CD4-positive, alpha-beta T cell (primary cell): Measurements from ENCODE around the gene DR1. TPM values are rescaled to one million over a fixed set of nuclear protein-coding genes. Genes with fewer than 3 reads are reported as not detected.

Experiments used
- ATAC-seq: fragments of 200-7000 bp; cut with Tn5 transposase; one replicate; pipeline ENCODE4 v1.10.0; 2022; ENCODE audit warnings: mild to moderate bottlenecking; ENCODE audit not compliant: poor library complexity
- CTCF ChIA-PET: fragments of 350-600 bp; sonication (Branson Sonifier 250); formaldehyde crosslinking; loops from one replicate; lab custom pipeline; 2021; ENCODE audit warnings: antibody characterized with exemption, inconsistent platforms; lab: Charles Lee
- POLR2A ChIA-PET: fragments of 350-600 bp; sonication (Branson Sonifier 250); formaldehyde crosslinking; loops from one replicate; lab custom pipeline; 2021; ENCODE audit warnings: antibody characterized with exemption, inconsistent platforms; lab: Charles Lee
- DNase-seq, 14 experiments: peaks; one replicate each; pipeline ENCODE4 v3.0.0-alpha.2; 2013 to 2020; ENCODE audit warnings: mixed read lengths in 2 of 14
- H3K27ac ChIP-seq, 2 donors: one replicate each; pipeline versions ENCODE4 v1.5.1 to v1.7.0; 2013; ENCODE audit warnings: low read length in 2 of 2, low read depth in 1 of 2, mild to moderate bottlenecking in 1 of 2
- H3K27me3 ChIP-seq, 2 experiments: 1 replicate in 1 of 2; 2 replicates in 1 of 2; pipeline versions ENCODE4 v1.6.1 to v1.7.0; 2013; ENCODE audit warnings: low read length in 2 of 2, control low read depth in 1 of 2, mild to moderate bottlenecking in 1 of 2, moderate library complexity in 1 of 2; ENCODE audit not compliant: insufficient read depth in 2 of 2, control insufficient read depth in 1 of 2
- H3K36me3 ChIP-seq: one replicate; pipeline ENCODE4 v1.6.1; 2013; ENCODE audit warnings: low read length, control low read depth; ENCODE audit not compliant: insufficient read depth
- H3K4me1 ChIP-seq: one replicate; pipeline ENCODE4 v1.6.1; 2013; ENCODE audit warnings: low read length, control low read depth; ENCODE audit not compliant: insufficient read depth
- H3K4me3 ChIP-seq: one replicate; pipeline ENCODE4 v1.5.1; 2013; ENCODE audit warnings: mild to moderate bottlenecking, low read length, moderate library complexity
- H3K9me3 ChIP-seq, 2 experiments: 1 replicate in 1 of 2; 2 replicates in 1 of 2; pipeline versions ENCODE4 v1.6.1 to v1.7.0; 2013; ENCODE audit warnings: low read length in 2 of 2, mild to moderate bottlenecking in 2 of 2, control low read depth in 1 of 2, moderate library complexity in 1 of 2; ENCODE audit not compliant: control insufficient read depth in 1 of 2, insufficient read depth in 1 of 2
- H3K27ac Mint-ChIP-seq: one replicate; pipeline ENCODE4 v1.8.0; 2020; ENCODE audit warnings: mixed read lengths
- H3K27me3 Mint-ChIP-seq: one replicate; pipeline ENCODE4 v1.8.0; 2021; ENCODE audit warnings: mixed read lengths
- H3K36me3 Mint-ChIP-seq: one replicate; pipeline ENCODE4 v1.8.0; 2021; ENCODE audit warnings: low read depth, mixed read lengths
- H3K4me1 Mint-ChIP-seq: one replicate; pipeline ENCODE4 v1.8.0; 2021; ENCODE audit warnings: low read depth, mixed read lengths
- H3K4me3 Mint-ChIP-seq: one replicate; pipeline ENCODE4 v1.8.0; 2020; ENCODE audit warnings: mild to moderate bottlenecking, mixed read lengths
- H3K9me3 Mint-ChIP-seq: one replicate; pipeline ENCODE4 v1.8.0; 2020; ENCODE audit warnings: mixed read lengths
- CTCF ChIP-seq: fragments of 200-600 bp; IDR thresholded peaks from one replicate; pipeline ENCODE4 v1.8.0; 2022; ENCODE audit warnings: antibody characterized with exemption, mild to moderate bottlenecking
- intact Hi-C, 2 experiments: fragments of 100-400 bp; cut with DNase I in 1 of 2; cut with micrococcal nuclease in 1 of 2; formaldehyde crosslinking; loops; one replicate each; pipeline versions ENCODE4 v1.15.1 to v1.9.0; 2023 to 2025; cut with DNase I, micrococcal nuclease
- total RNA-seq, 174 experiments: library from RNA in 2 of 174; stranded (reverse) in 2 of 174; gene quantifications; one replicate each; pipeline ENCODE4 v1.2.3 and lab custom pipeline; 2021 to 2026

The DR1 gene
- total RNA-seq, 2 experiments from 2014 or later = 51.4 to 54.4 TPM

DNA sequence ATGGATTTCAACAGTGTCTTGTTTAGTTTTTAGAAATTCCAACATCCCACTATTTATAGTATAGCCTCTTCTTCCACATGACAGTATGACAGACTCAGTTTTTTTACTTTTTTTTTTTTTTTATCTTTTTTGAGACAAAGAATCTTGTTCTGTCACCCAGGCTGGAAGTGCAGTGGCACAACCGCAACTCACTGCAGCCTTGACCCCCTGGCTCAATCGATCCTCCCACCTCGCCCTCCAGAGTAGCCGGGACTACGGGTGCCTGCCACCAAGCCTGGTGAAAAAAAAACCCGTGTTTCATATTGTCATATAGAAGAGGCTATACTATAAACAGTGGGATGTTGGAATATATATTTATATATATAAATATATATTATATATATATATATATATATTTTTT is 1.2 kb upstream of the DR1 start:
- no peaks in the 10 kb centered on the region for H3K9me3 Mint-ChIP-seq
- H3K9me3 ChIP-seq = no peaks in the 10 kb centered on the region
- no peak for TF ChIP-seq CTCF
- H3K36me3 Mint-ChIP-seq = peaks cover 34% of the 10 kb centered on the region
- DNase-seq (no peak), ATAC-seq (no peak)
- no peaks in the 10 kb centered on the region for H3K27me3 Mint-ChIP-seq
- H3K27ac ChIP-seq = no peak overlapping the region
- intact Hi-C loops = loop anchor here (5.0 to 10.0 kb wide), 3 partner anchors 260 to 1070 kb away; partner anchors contain the start of genes ABCD3 (in 1 of the 2) and GCLM (in 1 of the 2)
- peaks cover 11% of the 10 kb centered on the region for H3K4me1 ChIP-seq
- ChIA-PET CTCF (interaction anchor here (2.7 kb wide), 1 partner anchor 40 kb away, joined by 20 read pairs; no protein-coding TSS in a partner anchor), POLR2A (interaction anchor here (1.2 to 2.7 kb wide), 13 partner anchors 8 to 564 kb away, joined by 3 to 30 read pairs (median 11); partner anchors contain the start of genes CCDC18, DNTTIP2, FNBP1L and GCLM)
- H3K4me1 Mint-ChIP-seq = peaks cover 48% of the 10 kb centered on the region
- H3K27me3 ChIP-seq = no peaks in the 10 kb centered on the region
- no peak overlapping the region for H3K4me3 ChIP-seq
- H3K27ac Mint-ChIP-seq = peak overlapping the region; percentile 96
- H3K4me3 Mint-ChIP-seq = peak overlapping the region; percentile 11
- no peaks in the 10 kb centered on the region for H3K36me3 ChIP-seq

DNA sequence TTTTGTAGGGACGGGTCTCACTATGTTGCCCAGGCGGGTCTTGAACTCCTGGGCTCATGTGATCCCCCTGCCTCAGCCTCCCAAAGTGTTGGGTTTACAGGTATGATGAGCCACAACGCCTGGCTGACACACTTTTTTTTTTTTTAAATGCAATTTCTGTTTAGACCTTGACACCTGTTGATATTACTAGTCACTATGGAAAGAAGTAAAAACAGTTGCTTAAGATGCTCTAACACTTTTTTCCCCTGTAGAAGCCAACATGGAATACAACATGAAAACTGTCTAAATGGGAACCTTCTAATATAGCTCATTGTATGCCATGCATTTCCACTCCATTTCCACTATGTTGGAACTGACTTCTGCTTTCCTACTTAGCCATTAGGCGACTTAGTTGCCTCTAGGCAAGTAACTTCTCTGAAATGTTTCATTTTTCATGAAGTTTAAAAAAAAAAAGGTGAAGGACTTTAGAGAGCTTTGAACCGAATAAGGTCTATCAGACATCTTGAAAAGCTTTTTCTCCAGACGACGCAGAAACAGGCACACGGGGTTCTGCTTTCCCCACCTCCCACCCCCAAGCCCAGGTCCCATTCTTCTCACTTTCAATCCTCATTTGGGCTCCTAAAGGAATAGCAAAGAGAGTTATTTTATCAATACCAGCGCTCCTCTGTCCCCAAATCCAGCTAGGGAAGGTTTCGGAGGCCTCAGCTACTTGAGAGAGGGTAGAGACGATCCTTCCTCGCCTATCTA is 648 bp upstream of the DR1 start:
- no peak for DNase-seq
- no peaks in the 10 kb centered on the region for H3K36me3 ChIP-seq
- intact Hi-C loops = loop anchor here (1.0 to 10.0 kb wide), 12 partner anchors 38 to 1887 kb away; partner anchors contain the start of genes ABCD3 (in 1 of the 2), ALG14 (in 1 of the 2), CCDC18 (in 1 of the 2) and FNBP1L (in 1 of the 2)
- H3K4me1 Mint-ChIP-seq = peaks cover 53% of the 10 kb centered on the region
- peak overlapping the region; percentile 90 for H3K4me3 ChIP-seq
- H3K4me3 Mint-ChIP-seq = peak overlapping the region; percentile 99
- no peak for TF ChIP-seq CTCF
- H3K27me3 ChIP-seq = no peaks in the 10 kb centered on the region
- peak overlapping the region; percentile 87 to 94 for H3K27ac ChIP-seq
- peaks cover 11% of the 10 kb centered on the region for H3K4me1 ChIP-seq
- H3K27me3 Mint-ChIP-seq = no peaks in the 10 kb centered on the region
- H3K9me3 ChIP-seq = no peaks in the 10 kb centered on the region
- peak overlapping the region; percentile 96 for H3K27ac Mint-ChIP-seq
- ATAC-seq = peak; percentile 9
- peaks cover 39% of the 10 kb centered on the region for H3K36me3 Mint-ChIP-seq
- H3K9me3 Mint-ChIP-seq = no peaks in the 10 kb centered on the region
- ChIA-PET POLR2A (interaction anchor here (0.7 to 2.7 kb wide), 24 partner anchors 9 to 564 kb away, joined by 3 to 30 read pairs (median 7); partner anchors contain the start of genes CCDC18, DIPK1A, DNTTIP2 and EVI5), CTCF (interaction anchor here (0.6 to 2.7 kb wide), 6 partner anchors 12 to 513 kb away, joined by 3 to 20 read pairs (median 4); partner anchors contain the start of gene RPL5)

- H3K36me3 ChIP-seq = peaks cover 3% of the 10 kb centered on the region
- H3K27ac ChIP-seq = peak overlapping the region; percentile 87 to 94
- intact Hi-C loops = loop anchor here (2.0 to 10.0 kb wide), 11 partner anchors 39 to 1886 kb away; partner anchors contain the start of genes CCDC18 (in 2 of the 2), TMED5 (in 2 of the 2), ABCD3 (in 1 of the 2) and ALG14 (in 1 of the 2)
- Mint-ChIP-seq H3K4me1 (peaks cover 64% of the 10 kb centered on the region), H3K27me3 (no peaks in the 10 kb centered on the region), H3K27ac (peak overlapping the region; percentile 96), H3K9me3 (no peaks in the 10 kb centered on the region), H3K36me3 (peaks cover 42% of the 10 kb centered on the region), H3K4me3 (peak overlapping the region; percentile 99)
- no peaks in the 10 kb centered on the region for H3K27me3 ChIP-seq
- ChIA-PET CTCF (interaction anchor here (1.2 to 2.7 kb wide), 5 partner anchors 10 to 515 kb away, joined by 3 to 20 read pairs (median 5); partner anchors contain the start of gene RPL5), POLR2A (interaction anchor here (0.6 to 2.7 kb wide), 13 partner anchors 10 to 562 kb away, joined by 3 to 30 read pairs (median 10); partner anchors contain the start of genes DIPK1A, DNTTIP2, GCLM and RPL5)
- DNase-seq = peak in 12 of 14 experiments; percentile 10 to 69 (median 22)
- no peaks in the 10 kb centered on the region for H3K9me3 ChIP-seq
- TF ChIP-seq CTCF = no peak
- ATAC-seq = peak; percentile 25
- peaks cover 11% of the 10 kb centered on the region for H3K4me1 ChIP-seq
- H3K4me3 ChIP-seq = peak overlapping the region; percentile 90
Measured at GRCh38 chr1:93346421-93346993, 800 bp downstream of the DR1 start.
